ENCODE measurements around the gene TMEM208.

TMEM208 gene

DNA sequence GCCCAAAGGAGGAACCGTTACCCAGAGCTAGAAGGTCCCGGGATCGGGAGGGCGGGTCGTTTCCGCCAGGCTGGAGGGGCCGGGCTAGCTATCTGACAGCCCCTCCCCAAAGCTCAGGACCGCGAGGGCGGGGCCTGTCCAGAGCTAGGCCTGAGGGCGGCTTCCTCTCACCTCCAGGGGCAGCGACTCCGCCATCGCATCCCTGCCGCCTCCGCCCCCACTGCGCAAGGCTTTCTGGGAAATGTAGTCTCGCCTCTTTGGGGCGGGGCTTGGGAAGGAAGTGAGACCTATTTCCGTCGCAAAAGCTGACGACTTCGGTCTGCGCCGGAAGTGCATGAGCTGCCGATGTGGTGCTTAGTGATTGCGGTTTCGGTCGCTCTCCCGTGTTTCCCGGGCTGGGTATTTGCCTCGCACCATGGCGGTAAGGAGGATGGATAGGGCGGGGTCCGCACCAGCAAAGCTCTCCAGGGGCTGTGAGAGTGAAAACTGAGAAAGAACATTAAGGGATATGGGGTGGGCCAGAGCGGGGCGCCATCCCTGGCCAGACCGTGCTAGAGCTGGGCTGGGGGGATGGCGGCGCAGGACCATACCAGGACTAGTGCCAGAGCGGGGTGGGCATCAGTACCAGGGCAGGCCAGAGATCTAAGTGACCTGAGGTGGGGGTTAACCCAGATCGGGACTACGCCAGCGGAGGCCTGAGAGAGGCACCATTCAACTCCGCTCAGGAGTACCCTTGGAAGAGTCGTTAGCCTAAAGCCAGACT is at the start of gene TMEM208:
Gene TMEM208 (plus strand): TSS at position 327 of the 763 bp plus-strand sequence. CDS start 89 bp downstream, at position 416.
- no peaks in the 10 kb centered on the region for H3K27me3 ChIP-seq (ENCODE audit: control insufficient read depth, insufficient read depth, low read length)
- H3K4me3 ChIP-seq (ENCODE audit: low read length): peak within 1 kb of the TSS; percentile 93
- H3K9ac ChIP-seq (ENCODE audit: low read length): peak within 1 kb of the TSS; percentile 82
- H3K36me3 ChIP-seq (ENCODE audit: control insufficient read depth, insufficient read depth, low read length): peaks cover 9% of the 10 kb centered on the region
- no peaks in the 10 kb centered on the region for H3K9me3 ChIP-seq (ENCODE audit: control insufficient read depth, low read length)
- peaks cover 24% of the 10 kb centered on the region for H3K4me1 ChIP-seq (ENCODE audit: control insufficient read depth, insufficient read depth, low read length)

DNA sequence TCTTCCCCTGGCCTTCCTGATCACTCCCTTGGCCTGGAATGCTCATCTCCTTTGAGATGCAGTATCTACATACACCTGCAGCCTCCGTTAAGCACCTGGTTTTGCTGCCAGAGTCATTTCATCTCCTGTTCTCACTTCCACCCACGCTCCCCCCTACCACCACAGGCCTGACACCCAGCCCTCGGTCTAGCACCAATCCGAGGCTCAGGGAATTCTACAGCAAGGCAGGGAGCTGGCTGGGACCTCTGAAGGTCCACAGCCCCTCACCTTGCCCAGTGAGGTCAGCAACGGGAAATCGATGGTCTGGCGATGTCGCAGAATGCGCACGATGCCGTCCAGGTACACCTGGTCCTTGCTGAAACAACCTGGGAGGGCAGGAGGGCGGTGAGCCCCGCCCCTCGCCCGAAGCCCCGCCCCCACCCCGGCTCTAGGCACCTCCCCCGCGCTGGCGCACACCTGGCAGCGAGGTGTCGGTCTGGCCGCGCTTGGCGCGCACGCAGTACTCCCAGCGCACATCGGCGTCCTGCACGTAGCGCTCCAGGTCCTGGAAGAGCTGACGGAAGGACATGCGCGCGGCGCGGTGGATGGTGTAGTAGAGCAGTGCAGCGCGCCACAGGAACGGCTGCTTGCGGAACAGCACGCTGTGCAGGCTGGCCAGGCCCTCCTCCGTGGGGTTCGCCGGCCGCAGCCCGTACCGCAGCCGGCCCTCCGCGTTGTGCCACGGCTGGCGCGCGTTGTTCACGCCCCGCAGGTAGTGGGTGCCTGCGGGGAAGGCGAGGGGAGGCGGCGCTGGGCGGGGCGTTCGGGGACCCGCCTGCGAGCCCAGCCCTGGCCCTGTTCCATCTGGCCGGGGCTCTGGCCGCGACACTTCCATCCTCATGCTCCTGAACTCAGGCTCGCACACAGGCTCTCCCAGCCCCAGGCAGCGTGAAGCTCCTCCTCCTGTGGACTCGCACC is 48.9 kb upstream of the TMEM208 start:
- H3K4me1 ChIP-seq (ENCODE audit: control insufficient read depth, insufficient read depth, low read length): peaks cover 44% of the 10 kb centered on the region
- H3K4me3 ChIP-seq (ENCODE audit: low read length): no peak overlapping the region

DNA sequence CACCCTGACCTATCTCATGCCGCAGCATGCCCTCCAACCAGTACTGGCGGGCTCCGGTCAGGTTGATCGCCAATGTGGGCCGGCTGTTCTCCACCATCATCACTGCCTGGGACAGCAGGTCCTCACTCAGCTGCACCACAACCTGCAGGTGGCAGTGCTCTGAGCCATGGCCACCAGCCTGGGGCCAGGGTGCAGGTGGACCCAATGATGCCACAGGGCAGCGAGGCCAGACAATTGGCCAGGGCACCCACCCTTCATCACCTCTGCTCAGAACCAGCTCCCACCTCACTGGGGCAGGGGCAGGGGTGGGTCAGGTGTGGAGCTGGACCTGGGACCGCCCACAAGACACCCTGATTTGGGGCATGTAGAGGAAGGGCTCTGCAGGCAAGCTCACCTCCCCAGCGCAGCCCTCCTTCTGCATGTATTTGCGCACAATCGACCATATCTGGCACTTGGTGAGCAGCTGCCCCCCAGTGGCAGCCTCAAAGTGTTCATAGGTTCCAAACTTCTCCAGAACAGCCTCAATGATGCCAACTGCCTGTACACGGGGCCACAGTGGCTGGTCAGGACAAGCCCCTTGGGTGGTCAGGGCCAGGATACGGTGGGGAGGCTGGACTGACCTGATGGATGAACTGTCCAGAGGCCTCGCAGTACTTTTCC is 47.4 kb upstream of the TMEM208 start:
- Histone ChIP-seq H3K4me1 (ENCODE audit: control insufficient read depth, insufficient read depth, low read length) (peaks cover 34% of the 10 kb centered on the region), H3K9me3 (ENCODE audit: control insufficient read depth, low read length) (no peaks in the 10 kb centered on the region), H3K27me3 (ENCODE audit: control insufficient read depth, insufficient read depth, low read length) (peaks cover 3% of the 10 kb centered on the region), H3K9ac (ENCODE audit: low read length) (no peak overlapping the region), H3K36me3 (ENCODE audit: control insufficient read depth, insufficient read depth, low read length) (no peaks in the 10 kb centered on the region), H3K4me3 (ENCODE audit: low read length) (no peak overlapping the region)

More for the DNA sequence above, 48.9 kb upstream of the TMEM208 start:
- Histone ChIP-seq H3K27me3 (ENCODE audit: control insufficient read depth, insufficient read depth, low read length) (peaks cover 3% of the 10 kb centered on the region), H3K9ac (ENCODE audit: low read length) (peak overlapping the region; percentile 36), H3K36me3 (ENCODE audit: control insufficient read depth, insufficient read depth, low read length) (no peaks in the 10 kb centered on the region), H3K9me3 (ENCODE audit: control insufficient read depth, low read length) (no peaks in the 10 kb centered on the region)

DNA sequence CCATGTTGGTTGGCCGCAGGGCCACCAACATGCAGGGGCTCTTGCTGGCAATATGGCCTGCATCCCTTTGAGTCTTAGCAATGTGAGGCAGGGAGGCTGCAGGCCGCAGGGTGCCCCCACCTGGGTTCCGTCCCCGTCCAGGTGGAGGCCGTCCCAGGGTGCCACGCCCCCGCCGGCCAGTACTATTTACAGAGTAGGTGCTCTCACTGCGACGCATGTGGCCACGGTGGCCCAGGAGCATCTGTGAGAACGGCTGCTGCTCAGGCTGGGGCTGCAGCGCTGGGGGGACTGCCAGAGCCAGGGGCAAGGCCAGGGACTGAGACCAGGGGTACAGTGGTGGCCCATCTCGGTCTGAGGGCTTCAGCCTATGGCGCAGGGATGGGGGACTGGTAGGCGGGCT is 46.8 kb upstream of the TMEM208 start:
- H3K4me1 ChIP-seq (ENCODE audit: control insufficient read depth, insufficient read depth, low read length): peaks cover 36% of the 10 kb centered on the region
- H3K9me3 ChIP-seq (ENCODE audit: control insufficient read depth, low read length): no peaks in the 10 kb centered on the region
- no peaks in the 10 kb centered on the region for H3K36me3 ChIP-seq (ENCODE audit: control insufficient read depth, insufficient read depth, low read length)
- H3K4me3 ChIP-seq (ENCODE audit: low read length): no peak overlapping the region
- no peaks in the 10 kb centered on the region for H3K27me3 ChIP-seq (ENCODE audit: control insufficient read depth, insufficient read depth, low read length)
- H3K9ac ChIP-seq (ENCODE audit: low read length): no peak overlapping the region

DNA sequence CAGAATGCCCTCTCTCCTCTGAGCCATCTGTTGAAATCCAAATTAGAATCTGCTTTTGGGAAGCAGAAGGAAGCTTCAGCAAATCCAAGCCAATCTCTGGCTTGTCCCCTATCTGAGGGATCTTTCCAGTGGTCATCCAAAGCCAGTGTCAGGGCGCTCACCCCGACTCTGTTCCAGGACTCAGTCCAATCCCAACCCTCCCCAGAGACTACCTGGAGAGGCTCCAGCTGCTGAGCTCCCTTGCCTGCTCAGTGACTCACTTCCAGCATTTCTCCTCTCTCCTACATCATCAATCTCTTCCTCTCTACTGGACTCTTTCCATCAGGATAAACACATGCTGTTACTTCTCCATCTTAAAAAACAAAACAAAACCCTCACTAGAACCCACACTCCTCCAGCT is 45.6 kb upstream of the TMEM208 start:
- H3K36me3 ChIP-seq (ENCODE audit: control insufficient read depth, insufficient read depth, low read length): no peaks in the 10 kb centered on the region
- no peaks in the 10 kb centered on the region for H3K9me3 ChIP-seq (ENCODE audit: control insufficient read depth, low read length)
- H3K27me3 ChIP-seq (ENCODE audit: control insufficient read depth, insufficient read depth, low read length): no peaks in the 10 kb centered on the region
- no peak overlapping the region for H3K9ac ChIP-seq (ENCODE audit: low read length)
- H3K4me3 ChIP-seq (ENCODE audit: low read length): no peak overlapping the region
- H3K4me1 ChIP-seq (ENCODE audit: control insufficient read depth, insufficient read depth, low read length): peaks cover 42% of the 10 kb centered on the region

DNA sequence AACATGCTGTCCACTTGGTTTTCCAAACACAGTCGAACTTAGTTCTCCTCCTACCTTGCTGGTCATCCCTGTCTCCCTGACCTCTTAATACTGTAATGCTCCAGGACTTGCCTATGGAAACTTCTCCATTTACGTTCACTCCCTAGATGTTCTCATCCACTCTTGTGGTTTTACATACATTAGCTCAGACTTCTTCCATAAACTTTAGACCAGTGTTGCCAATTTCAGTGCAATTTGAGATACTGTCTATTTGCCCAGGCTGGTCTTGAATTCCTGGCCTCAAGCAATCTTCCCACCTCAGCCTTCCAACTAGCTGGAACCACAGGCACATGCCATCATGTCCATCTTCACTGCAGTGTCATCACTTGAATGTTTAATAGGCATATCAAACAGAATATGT is 44.6 kb upstream of the TMEM208 start:
- Histone ChIP-seq H3K36me3 (ENCODE audit: control insufficient read depth, insufficient read depth, low read length) (no peaks in the 10 kb centered on the region), H3K4me1 (ENCODE audit: control insufficient read depth, insufficient read depth, low read length) (peaks cover 42% of the 10 kb centered on the region), H3K27me3 (ENCODE audit: control insufficient read depth, insufficient read depth, low read length) (no peaks in the 10 kb centered on the region), H3K9me3 (ENCODE audit: control insufficient read depth, low read length) (no peaks in the 10 kb centered on the region), H3K9ac (ENCODE audit: low read length) (no peak overlapping the region), H3K4me3 (ENCODE audit: low read length) (no peak overlapping the region)

DNA sequence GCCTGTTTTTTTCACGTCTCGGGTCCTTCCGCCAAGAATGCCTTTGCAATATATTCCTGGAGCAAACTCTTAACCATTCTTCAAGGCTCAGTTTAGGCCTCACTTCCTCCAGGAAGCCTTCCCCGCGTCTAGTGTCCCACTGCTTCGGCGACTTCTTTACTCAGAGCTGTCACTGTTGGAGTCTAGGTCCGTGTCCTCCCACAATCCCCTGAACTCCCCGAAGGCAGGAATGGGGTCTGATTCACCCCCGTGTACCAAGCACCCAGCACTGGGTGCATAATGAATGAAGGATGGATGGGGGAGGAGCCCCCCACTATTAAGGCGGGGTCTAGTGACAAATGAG is 43.7 kb upstream of the TMEM208 start:
- peaks cover 34% of the 10 kb centered on the region for H3K4me1 ChIP-seq (ENCODE audit: control insufficient read depth, insufficient read depth, low read length)
- H3K9ac ChIP-seq (ENCODE audit: low read length): peak overlapping the region; percentile 85

DNA sequence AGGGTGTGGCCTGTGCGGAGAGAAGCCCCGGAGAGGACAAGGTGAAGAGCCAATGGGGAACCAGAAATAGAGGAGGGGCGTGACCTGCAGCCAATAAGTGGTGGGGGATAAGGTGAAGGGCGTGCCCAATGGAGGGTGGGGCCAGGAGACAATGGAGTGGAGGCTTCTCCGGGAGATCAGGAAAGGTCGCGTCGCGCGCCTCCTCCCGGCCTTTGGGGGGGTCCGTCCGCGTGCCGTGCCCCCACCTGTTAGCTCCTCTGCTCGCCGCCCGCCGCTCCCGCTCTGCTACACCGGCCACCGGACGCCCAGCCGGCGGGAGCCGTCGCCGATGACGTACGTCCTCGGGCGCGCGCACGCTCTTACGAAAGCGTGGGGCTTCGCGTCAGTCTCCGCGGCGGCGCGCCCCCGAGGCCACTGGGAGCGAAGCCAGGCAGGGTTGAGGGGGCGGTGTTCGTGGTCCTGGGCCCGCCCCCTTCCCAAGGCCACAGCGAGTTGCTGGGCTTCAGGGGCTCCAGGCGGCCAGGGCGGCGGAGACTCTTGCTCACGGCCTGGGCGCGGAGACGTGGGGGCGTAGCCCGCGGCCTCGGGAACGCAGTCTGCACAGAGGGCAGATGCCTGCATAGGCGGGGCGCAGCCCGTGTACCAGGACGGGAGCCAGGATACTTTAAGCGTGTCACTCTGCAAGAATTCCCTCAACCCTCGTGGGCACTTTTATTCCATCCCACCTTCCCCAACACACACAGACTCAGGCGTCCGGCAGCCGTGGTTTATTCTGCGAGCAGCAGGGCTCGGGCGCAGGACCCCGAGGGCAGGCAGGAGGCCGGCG is 43.1 kb upstream of the TMEM208 start, which contains the start of gene MATCAP1:
Gene MATCAP1 (minus strand): TSS at position 337 of the 826 bp plus-strand sequence. CDS start 3,353 bp downstream, outside the sequence.
- Histone ChIP-seq H3K9me3 (ENCODE audit: control insufficient read depth, low read length) (no peaks in the 10 kb centered on the region), H3K4me1 (ENCODE audit: control insufficient read depth, insufficient read depth, low read length) (peaks cover 29% of the 10 kb centered on the region), H3K4me3 (ENCODE audit: low read length) (peak within 1 kb of the TSS; percentile 75), H3K9ac (ENCODE audit: low read length) (peak within 1 kb of the TSS; percentile 85), H3K27me3 (ENCODE audit: control insufficient read depth, insufficient read depth, low read length) (no peaks in the 10 kb centered on the region), H3K36me3 (ENCODE audit: control insufficient read depth, insufficient read depth, low read length) (no peaks in the 10 kb centered on the region)

More for the DNA sequence above, 43.7 kb upstream of the TMEM208 start:
- Histone ChIP-seq H3K36me3 (ENCODE audit: control insufficient read depth, insufficient read depth, low read length) (no peaks in the 10 kb centered on the region), H3K4me3 (ENCODE audit: low read length) (peak overlapping the region; percentile 75), H3K9me3 (ENCODE audit: control insufficient read depth, low read length) (no peaks in the 10 kb centered on the region), H3K27me3 (ENCODE audit: control insufficient read depth, insufficient read depth, low read length) (no peaks in the 10 kb centered on the region)

DNA sequence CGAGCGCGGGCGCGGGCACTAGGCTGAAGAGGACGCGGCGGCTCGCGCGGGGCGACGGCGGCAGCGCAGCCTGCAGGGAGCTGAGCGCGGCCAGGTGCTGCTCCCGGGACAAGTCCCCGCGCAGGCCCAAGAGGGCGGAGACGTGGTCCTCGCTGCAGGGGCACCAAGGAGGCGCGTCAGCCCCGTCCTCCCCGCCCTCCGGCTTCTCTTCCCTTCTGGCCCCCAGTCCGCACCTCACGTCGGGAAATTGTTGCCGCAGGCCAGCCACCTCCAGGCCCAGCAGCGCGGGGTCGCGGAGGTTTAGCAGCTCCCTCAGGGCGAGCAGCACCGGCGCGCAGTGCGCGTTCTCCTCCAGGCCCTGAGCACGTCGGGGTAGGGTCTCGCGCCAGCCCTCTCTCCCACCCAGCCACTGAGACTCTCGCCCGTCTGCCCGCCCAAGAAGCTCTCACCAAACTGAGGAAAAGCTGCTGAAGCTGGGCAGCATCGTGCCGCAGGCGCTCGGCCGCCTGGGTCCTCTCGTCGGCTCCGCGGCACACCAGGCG is 42.4 kb upstream of the TMEM208 start:
- Histone ChIP-seq H3K9ac (ENCODE audit: low read length) (no peak overlapping the region), H3K4me1 (ENCODE audit: control insufficient read depth, insufficient read depth, low read length) (peaks cover 22% of the 10 kb centered on the region), H3K36me3 (ENCODE audit: control insufficient read depth, insufficient read depth, low read length) (no peaks in the 10 kb centered on the region), H3K4me3 (ENCODE audit: low read length) (peak overlapping the region; percentile 75), H3K9me3 (ENCODE audit: control insufficient read depth, low read length) (no peaks in the 10 kb centered on the region), H3K27me3 (ENCODE audit: control insufficient read depth, insufficient read depth, low read length) (no peaks in the 10 kb centered on the region)

DNA sequence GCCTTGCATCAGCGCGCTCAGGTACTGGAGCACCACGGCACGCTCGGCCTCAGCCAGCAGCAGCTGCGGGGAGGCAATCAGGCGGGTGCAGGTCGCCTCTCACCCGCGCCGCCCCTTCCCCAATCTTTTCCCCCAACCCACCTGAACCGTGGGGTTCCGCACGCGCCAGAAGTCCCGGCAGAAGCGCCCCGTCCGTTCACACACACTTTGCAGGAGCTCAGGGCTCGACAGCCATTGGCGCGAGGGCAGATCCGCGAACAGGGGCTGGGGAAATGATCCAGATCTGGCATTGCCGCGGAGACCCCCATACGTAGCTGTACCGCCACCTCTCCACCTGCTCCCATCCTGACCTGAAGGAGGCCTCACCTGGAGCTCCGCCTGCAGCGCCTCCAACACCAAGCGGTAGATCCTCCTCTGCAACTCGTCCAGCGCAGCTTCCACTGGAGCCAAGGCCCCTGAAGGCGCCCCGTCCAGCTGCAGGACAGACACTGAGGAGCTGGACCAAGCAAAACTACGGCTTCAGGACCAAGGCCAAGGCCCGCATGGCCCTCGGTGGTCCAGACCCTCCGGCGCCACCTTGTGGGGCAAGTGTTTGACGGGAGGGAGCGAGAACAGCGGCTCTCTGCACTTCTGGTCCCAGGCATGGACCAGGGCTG is 41.8 kb upstream of the TMEM208 start:
- Histone ChIP-seq H3K4me3 (ENCODE audit: low read length) (no peak overlapping the region), H3K4me1 (ENCODE audit: control insufficient read depth, insufficient read depth, low read length) (peaks cover 22% of the 10 kb centered on the region), H3K9ac (ENCODE audit: low read length) (no peak overlapping the region), H3K36me3 (ENCODE audit: control insufficient read depth, insufficient read depth, low read length) (no peaks in the 10 kb centered on the region), H3K9me3 (ENCODE audit: control insufficient read depth, low read length) (no peaks in the 10 kb centered on the region), H3K27me3 (ENCODE audit: control insufficient read depth, insufficient read depth, low read length) (no peaks in the 10 kb centered on the region)

Data from mucosa of stomach (tissue), 1 donor.